Thyroid gland (tissue), 4 donors: Measurements from ENCODE around the gene CPNE9. TPM values are rescaled to one million over a fixed set of nuclear protein-coding genes. Genes with fewer than 3 reads are reported as not detected.

Experiments
- DNase-seq, 2 donors: peaks; one replicate each; pipeline ENCODE4 v3.0.0-alpha.2; 2019
- H3K27ac ChIP-seq, 3 donors: fragments of 200-600 bp; sonication (generic); 1 replicate in 2 of 3; 2 replicates in 1 of 3; pipeline ENCODE4 v1.5.1; 2016 to 2019; ENCODE audit warnings: mild to moderate bottlenecking in 1 of 3, moderate library complexity in 1 of 3
- H3K27me3 ChIP-seq: fragments of 200-600 bp; sonication (generic); one replicate; pipeline ENCODE4 v1.5.1; 2019
- H3K36me3 ChIP-seq, 2 donors: fragments of 200-600 bp; sonication (generic); one replicate each; pipeline ENCODE4 v1.5.1; 2016 to 2019
- H3K4me1 ChIP-seq, 2 donors: fragments of 200-600 bp; sonication (generic); one replicate each; pipeline ENCODE4 v1.5.1; 2017 to 2019
- H3K4me3 ChIP-seq, 3 donors: fragments of 200-600 bp; sonication (generic); replicated peaks in 1 of 3; 1 replicate in 2 of 3; 2 replicates in 1 of 3; pipeline ENCODE4 v1.5.1; 2016; ENCODE audit warnings: mild to moderate bottlenecking in 1 of 3
- H3K9me3 ChIP-seq: fragments of 200-600 bp; sonication (generic); one replicate; pipeline ENCODE4 v1.5.1; 2017
- POLR2A ChIP-seq, 2 donors: fragments of 450-650 bp; IDR thresholded peaks; one replicate each; pipeline ENCODE4 v1.6.1; 2017; ENCODE audit warnings: antibody characterized with exemption in 2 of 2, mild to moderate bottlenecking in 2 of 2, moderate library complexity in 1 of 2
- WGBS, 2 donors: methylation state at CpG; one replicate each; pipeline ENCODE4 v1.1.5; 2017; 5-methylcytosine and 5-hydroxymethylcytosine counted together
- intact Hi-C: fragments of 100-400 bp; cut with DNase I; formaldehyde crosslinking; loops from one replicate; pipeline ENCODE4 v1.15.1; 2023
- total RNA-seq, 4 donors: library from RNA; depleted of rRNA; stranded (reverse); fragments of >200 nt; gene quantifications; one replicate each; pipeline ENCODE4 v1.2.3, GENCODE V29; 2016
- TF ChIP-seq, protein P1 (sequence below), 6 experiments: fragments of 200-600 bp in 3 of 6; fragments of 450-650 bp in 3 of 6; sonication (generic) in 3 of 6; IDR thresholded peaks; one replicate each; pipeline ENCODE4 v1.5.1; 2016 to 2019; ENCODE audit warnings: antibody characterized with exemption in 6 of 6, mild to moderate bottlenecking in 2 of 6, inconsistent platforms in 1 of 6, moderate library complexity in 1 of 6

The CPNE9 gene
- total RNA-seq, 4 donors from 2014 or later, result not detected

DNA sequence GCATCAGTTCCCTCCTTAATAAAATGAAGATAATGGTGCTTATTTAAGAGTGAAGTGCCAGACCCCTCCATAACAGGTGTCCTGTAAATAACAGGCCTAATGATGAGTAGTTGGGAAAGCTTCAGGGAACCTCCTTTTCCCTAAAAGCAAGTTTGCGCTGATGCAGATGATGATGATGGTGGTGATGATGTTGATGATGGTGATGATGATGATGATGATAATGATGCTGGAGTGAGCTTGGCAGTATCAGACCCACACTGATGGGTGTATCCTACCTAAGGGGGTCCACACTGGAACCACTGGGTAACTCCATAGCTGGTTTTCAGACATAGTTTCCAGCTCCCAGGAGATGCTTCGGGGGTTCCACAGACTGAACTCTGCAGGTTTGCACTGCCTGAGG is 29.9 kb upstream of the CPNE9 start:
- no peak for DNase-seq
- Histone ChIP-seq H3K4me3 (no peak overlapping the region), H3K9me3 (no peaks in the 10 kb centered on the region), H3K4me1 (peaks cover 19 to 23% of the 10 kb centered on the region in 2 donors), H3K36me3 (peaks cover 52 to 57% of the 10 kb centered on the region in 2 donors), H3K27me3 (no peaks in the 10 kb centered on the region), H3K27ac (no peak overlapping the region)
- WGBS, 2 donors, result 97 to 100% methylated on average over 2 of the region's 2 CpGs
- TF ChIP-seq POLR2A (IDR thresholded peaks at IDR 0.05), result no peak
- intact Hi-C loops, result no loop called here

DNA sequence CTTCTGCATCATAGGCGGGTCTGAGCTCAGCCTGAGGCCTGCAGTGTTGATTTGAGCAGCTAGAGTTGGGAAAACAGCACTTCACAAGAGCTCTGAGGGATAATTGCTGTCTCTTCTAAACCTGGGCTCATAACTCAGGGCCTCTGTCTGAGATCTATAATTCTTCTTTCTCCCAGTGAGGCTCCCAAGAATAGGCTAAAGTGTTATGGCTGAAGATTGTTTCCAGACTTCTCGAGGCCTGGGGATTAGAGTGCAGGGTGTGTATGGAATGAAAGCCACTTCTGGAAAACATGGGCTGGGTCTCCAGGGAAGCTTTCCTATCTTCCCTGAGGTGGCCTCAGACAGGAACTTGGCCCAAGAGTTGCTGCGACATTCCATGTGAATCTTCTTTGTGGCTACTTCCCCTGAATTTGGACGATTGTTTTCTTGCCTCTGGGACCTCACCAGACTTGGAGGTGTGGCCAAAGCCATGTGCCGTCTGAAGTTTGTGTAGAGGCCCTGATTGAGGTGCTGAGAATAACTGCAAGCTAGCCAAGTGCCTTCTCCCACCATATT is 27.8 kb upstream of the CPNE9 start:
- WGBS, 2 donors, result 82 to 84% methylated on average over 5 of the region's 5 CpGs
- Histone ChIP-seq H3K9me3 (no peaks in the 10 kb centered on the region), H3K4me1 (peaks cover 3 to 4% of the 10 kb centered on the region in 2 donors), H3K36me3 (peaks cover 73 to 77% of the 10 kb centered on the region in 2 donors), H3K27me3 (no peaks in the 10 kb centered on the region), H3K27ac (no peak overlapping the region), H3K4me3 (no peak overlapping the region)
- intact Hi-C loops, result no loop called here
- TF ChIP-seq, protein P1, sequence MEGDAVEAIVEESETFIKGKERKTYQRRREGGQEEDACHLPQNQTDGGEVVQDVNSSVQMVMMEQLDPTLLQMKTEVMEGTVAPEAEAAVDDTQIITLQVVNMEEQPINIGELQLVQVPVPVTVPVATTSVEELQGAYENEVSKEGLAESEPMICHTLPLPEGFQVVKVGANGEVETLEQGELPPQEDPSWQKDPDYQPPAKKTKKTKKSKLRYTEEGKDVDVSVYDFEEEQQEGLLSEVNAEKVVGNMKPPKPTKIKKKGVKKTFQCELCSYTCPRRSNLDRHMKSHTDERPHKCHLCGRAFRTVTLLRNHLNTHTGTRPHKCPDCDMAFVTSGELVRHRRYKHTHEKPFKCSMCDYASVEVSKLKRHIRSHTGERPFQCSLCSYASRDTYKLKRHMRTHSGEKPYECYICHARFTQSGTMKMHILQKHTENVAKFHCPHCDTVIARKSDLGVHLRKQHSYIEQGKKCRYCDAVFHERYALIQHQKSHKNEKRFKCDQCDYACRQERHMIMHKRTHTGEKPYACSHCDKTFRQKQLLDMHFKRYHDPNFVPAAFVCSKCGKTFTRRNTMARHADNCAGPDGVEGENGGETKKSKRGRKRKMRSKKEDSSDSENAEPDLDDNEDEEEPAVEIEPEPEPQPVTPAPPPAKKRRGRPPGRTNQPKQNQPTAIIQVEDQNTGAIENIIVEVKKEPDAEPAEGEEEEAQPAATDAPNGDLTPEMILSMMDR (IDR thresholded peaks at IDR 0.05), result no peak
- no peak for TF ChIP-seq POLR2A (IDR thresholded peaks at IDR 0.05)
- no peak for DNase-seq

DNA sequence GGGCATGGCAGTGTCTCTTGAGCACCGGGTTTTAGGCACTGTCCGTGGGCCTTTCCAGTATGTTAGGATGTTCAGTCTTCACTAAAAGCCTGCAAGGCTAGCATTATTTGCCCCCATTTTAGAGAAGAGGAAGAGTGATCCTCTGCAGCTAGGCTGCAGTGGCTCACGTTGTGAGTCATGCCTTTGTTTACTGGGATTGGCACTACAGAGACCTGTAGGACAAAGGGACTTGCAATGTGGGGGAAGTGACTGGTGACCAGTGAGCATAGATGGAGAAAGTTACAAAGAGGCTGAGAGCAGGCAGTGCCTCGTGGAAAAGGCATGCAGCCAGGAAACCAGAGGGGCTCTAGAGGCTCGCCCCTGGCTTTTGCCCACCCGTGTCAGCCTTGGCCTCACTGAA is 26.8 kb upstream of the CPNE9 start:
- DNase-seq, result no peak
- Histone ChIP-seq H3K4me1 (no peaks in the 10 kb centered on the region), H3K36me3 (peaks cover 71 to 86% of the 10 kb centered on the region in 2 donors), H3K27me3 (no peaks in the 10 kb centered on the region), H3K27ac (no peak overlapping the region), H3K9me3 (no peaks in the 10 kb centered on the region), H3K4me3 (no peak overlapping the region)
- WGBS, 2 donors, result 75 to 79% methylated on average over 6 of the region's 6 CpGs
- no peak for TF ChIP-seq POLR2A (IDR thresholded peaks at IDR 0.05)
- TF ChIP-seq, protein P1 (IDR thresholded peaks at IDR 0.05), result no peak
- intact Hi-C loops, result no loop called here

DNA sequence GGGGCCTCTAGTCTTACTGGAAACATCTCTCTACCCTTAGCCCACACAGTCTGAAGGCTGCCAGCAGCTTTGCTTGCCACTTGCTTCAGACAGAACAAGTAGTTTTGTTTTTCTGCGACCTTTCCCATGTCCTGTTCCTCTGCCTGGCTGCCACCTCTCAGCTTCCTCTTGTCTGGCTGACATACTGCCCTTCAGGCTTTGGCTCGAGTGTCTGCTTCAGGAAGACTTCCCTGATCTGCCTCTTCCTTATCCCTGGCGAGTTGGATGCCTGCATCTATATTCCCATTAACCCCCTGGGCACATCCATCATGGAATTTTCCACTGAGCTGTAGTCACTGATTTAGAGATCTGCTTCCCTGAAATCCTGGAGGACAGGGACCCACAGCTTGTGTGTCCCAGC is 25.1 kb upstream of the CPNE9 start:
- Histone ChIP-seq H3K9me3 (no peaks in the 10 kb centered on the region), H3K27ac (no peak overlapping the region), H3K36me3 (peaks cover 70 to 84% of the 10 kb centered on the region in 2 donors), H3K4me3 (no peak overlapping the region), H3K27me3 (no peaks in the 10 kb centered on the region), H3K4me1 (no peaks in the 10 kb centered on the region)
- no peak for DNase-seq
- TF ChIP-seq, protein P1 (IDR thresholded peaks at IDR 0.05), result no peak
- TF ChIP-seq POLR2A (IDR thresholded peaks at IDR 0.05), result no peak
- intact Hi-C loops, result no loop called here
- 81 to 88% methylated on average over 3 of the region's 3 CpGs for WGBS, 2 donors

DNA sequence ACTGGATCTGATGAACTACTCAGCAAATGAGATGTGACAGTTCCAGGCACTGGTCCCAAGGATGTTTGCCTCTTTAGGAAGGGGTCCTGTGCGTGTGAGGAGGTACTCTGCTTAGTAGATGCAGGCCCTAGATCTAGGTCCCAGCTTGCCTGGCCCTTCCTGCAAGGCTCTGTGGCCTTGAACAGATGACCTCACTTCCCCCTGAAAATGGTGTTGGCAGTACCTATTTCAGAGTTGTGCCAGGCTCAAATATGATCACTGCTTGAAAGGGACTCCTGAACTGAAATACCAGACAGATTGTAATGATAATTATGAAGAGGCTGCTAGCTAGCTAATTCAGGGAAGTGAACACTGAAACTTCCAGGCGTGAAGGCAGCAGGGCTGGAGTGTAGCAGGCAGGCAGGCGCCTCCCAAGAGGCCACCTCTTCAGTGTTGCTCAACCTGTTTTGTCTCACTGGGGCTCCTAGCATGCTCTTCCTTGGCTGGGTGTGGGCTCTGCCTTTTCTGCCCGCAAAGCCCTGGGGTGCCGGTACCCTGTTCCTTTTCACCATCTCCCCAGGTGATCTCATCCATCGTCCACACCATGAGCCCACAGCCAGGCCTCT is 24.1 kb upstream of the CPNE9 start:
- WGBS, 2 donors, result 96% methylated on average over 6 of the region's 6 CpGs
- Histone ChIP-seq H3K36me3 (peaks cover 75 to 89% of the 10 kb centered on the region in 2 donors), H3K4me3 (no peak overlapping the region), H3K4me1 (no peaks in the 10 kb centered on the region), H3K9me3 (no peaks in the 10 kb centered on the region), H3K27ac (no peak overlapping the region), H3K27me3 (no peaks in the 10 kb centered on the region)
- TF ChIP-seq, protein P1 (IDR thresholded peaks at IDR 0.05), result no peak
- TF ChIP-seq POLR2A (IDR thresholded peaks at IDR 0.05), result no peak
- intact Hi-C loops, result no loop called here
- no peak for DNase-seq
